GM12878 (cell line): ENCODE results near the gene NR3C1. TPM values are rescaled to one million over a fixed set of nuclear protein-coding genes. Genes with fewer than 3 reads are reported as not detected.

Experiments used
- ATAC-seq: fragments of 200-7000 bp; cut with Tn5 transposase; 3 replicates; pipeline ENCODE4 v1.9.1; 2020; ENCODE audit warnings: mild to moderate bottlenecking, moderate library complexity
- BruUV-seq: library from RNA; stranded (reverse); fragments of 400-500 nt; replicated peaks from 2 replicates; lab custom pipeline; 2021; lab: Mats Ljungman, UMichigan
- CTCF ChIA-PET: fragments of 300-600 bp; sonication (Branson Sonifier 250); formaldehyde crosslinking; extraction: SDS; loops from one replicate; lab custom pipeline; 2021; ENCODE audit warnings: inconsistent platforms; lab: Yijun Ruan, JAX
- POLR2A ChIA-PET: fragments of 350-600 bp; formaldehyde crosslinking; extraction: SDS; loops from one replicate; lab custom pipeline; 2021; ENCODE audit warnings: inconsistent platforms; lab: Charles Lee
- RAD21 ChIA-PET: fragments of 300-600 bp; sonication (Branson Sonifier 250); formaldehyde crosslinking; loops from one replicate; lab custom pipeline; 2023; ENCODE audit warnings: antibody characterized with exemption; ENCODE audit not compliant: unreplicated experiment; lab: Charles Lee
- SMC1A ChIA-PET: fragments of 300-600 bp; sonication (Branson Sonifier 250); formaldehyde crosslinking; loops from one replicate; lab custom pipeline; 2023; ENCODE audit not compliant: unreplicated experiment, uncharacterized antibody; lab: Charles Lee
- DNase-seq: peaks from one replicate; pipeline ENCODE4 v3.0.0-alpha.2; 2011; ENCODE audit warnings: low read depth, low spot score
- FAIRE-seq: peaks from 3 replicates; lab custom pipeline; 2011; peaks lifted over from hg19 to GRCh38; lab: Jason Lieb, UNC
- H2AFZ ChIP-seq: 2 replicates; pipeline ENCODE4 v1.6.0; 2011; ENCODE audit warnings: low read depth, low read length, control low read depth; ENCODE audit not compliant: control insufficient read depth
- H3K27ac ChIP-seq: 2 replicates; pipeline ENCODE4 v1.5.1; 2011; ENCODE audit warnings: control low read depth; ENCODE audit not compliant: control insufficient read depth, insufficient read depth
- H3K27me3 ChIP-seq, 2 experiments: replicated peaks in 1 of 2; 2 replicates each; pipeline versions ENCODE4 v1.6.0 to v1.6.1; 2011; ENCODE audit warnings: low read length in 1 of 2; ENCODE audit not compliant: control insufficient read depth in 2 of 2, insufficient read depth in 2 of 2
- H3K36me3 ChIP-seq, 2 experiments: 2 replicates each; pipeline ENCODE4 v1.5.1; 2011; ENCODE audit warnings: low read length in 1 of 2; ENCODE audit not compliant: control insufficient read depth in 2 of 2, insufficient read depth in 2 of 2
- H3K4me1 ChIP-seq: 2 replicates; pipeline ENCODE4 v1.6.1; 2011; ENCODE audit warnings: mild to moderate bottlenecking, low read length, moderate library complexity, mixed read lengths; ENCODE audit not compliant: control insufficient read depth, insufficient read depth
- H3K4me2 ChIP-seq: 2 replicates; pipeline ENCODE4 v1.6.0; 2011; ENCODE audit warnings: control low read depth; ENCODE audit not compliant: control insufficient read depth, insufficient read depth
- H3K4me3 ChIP-seq: fragments of 200-600 bp; sonication (generic); 2 replicates; pipeline ENCODE4 v1.5.1; 2016
- H3K79me2 ChIP-seq: 2 replicates; pipeline ENCODE4 v1.6.0; 2011; ENCODE audit warnings: low read length; ENCODE audit not compliant: control insufficient read depth, insufficient read depth
- H3K9ac ChIP-seq: 2 replicates; pipeline ENCODE4 v1.8.0; 2011; ENCODE audit warnings: low read length, control low read depth, mixed read lengths; ENCODE audit not compliant: control insufficient read depth, insufficient read depth
- H3K9me3 ChIP-seq: replicated peaks from 3 replicates; pipeline ENCODE4 v1.5.1; 2011; ENCODE audit warnings: mild to moderate bottlenecking, low read length; ENCODE audit not compliant: control insufficient read depth, insufficient read depth
- H4K20me1 ChIP-seq: 2 replicates; pipeline ENCODE4 v1.6.0; 2011; ENCODE audit not compliant: control insufficient read depth, insufficient read depth
- BCL3 ChIP-seq: IDR thresholded peaks from 2 replicates; pipeline ENCODE4 v1.6.1; 2011; ENCODE audit warnings: borderline replicate concordance, low read depth, mild to moderate bottlenecking, moderate library complexity, low read length; ENCODE audit not compliant: insufficient read depth, poor library complexity, severe bottlenecking
- CEBPB ChIP-seq, 2 experiments: fragments of 150-350 bp in 1 of 2; IDR thresholded peaks; 2 replicates each; pipeline ENCODE4 v1.6.1; 2012 to 2014; ENCODE audit warnings: low read depth in 2 of 2, low read length in 2 of 2, borderline replicate concordance in 1 of 2, inconsistent platforms in 1 of 2
- CREB1 ChIP-seq: IDR thresholded peaks from 2 replicates; pipeline ENCODE4 v1.6.1; 2012; ENCODE audit warnings: low read depth, mild to moderate bottlenecking, inconsistent platforms
- CREM ChIP-seq: IDR thresholded peaks from 2 replicates; pipeline ENCODE4 v1.6.1; 2014; ENCODE audit warnings: antibody characterized with exemption, low read depth
- EP300 ChIP-seq, 2 experiments: fragments of 150-350 bp in 1 of 2; IDR thresholded peaks; 2 replicates each; pipeline ENCODE4 v1.6.1; 2011 to 2012; ENCODE audit warnings: low read depth in 2 of 2, low read length in 2 of 2, borderline replicate concordance in 1 of 2, improper control_type of control experiment in 1 of 2, inconsistent platforms in 1 of 2; ENCODE audit not compliant: control insufficient read depth in 1 of 2
- FOS ChIP-seq: IDR thresholded peaks from 3 replicates; pipeline ENCODE4 v1.6.1; 2011; ENCODE audit warnings: borderline replicate concordance; ENCODE audit not compliant: insufficient read length; ENCODE audit errors: extremely low read depth
- GABPA ChIP-seq: IDR thresholded peaks from 2 replicates; pipeline ENCODE4 v1.6.1; 2014; ENCODE audit warnings: antibody characterized with exemption, low read depth, mild to moderate bottlenecking, inconsistent platforms
- HDAC2 ChIP-seq: fragments of 200-600 bp; sonication (generic); IDR thresholded peaks from 2 replicates; pipeline ENCODE4 v1.6.1; 2017
- IRF4 ChIP-seq: IDR thresholded peaks from 2 replicates; pipeline ENCODE4 v1.6.1; 2011; ENCODE audit warnings: low read depth, low read length
- JUNB ChIP-seq: IDR thresholded peaks from 2 replicates; pipeline ENCODE4 v1.6.1; 2016; ENCODE audit warnings: antibody characterized with exemption, mild to moderate bottlenecking
- PBX3 ChIP-seq: IDR thresholded peaks from 2 replicates; pipeline ENCODE4 v1.6.1; 2011; ENCODE audit warnings: mild to moderate bottlenecking, low read depth, low read length, moderate library complexity; ENCODE audit not compliant: insufficient replicate concordance
- RUNX3 ChIP-seq: IDR thresholded peaks from 2 replicates; pipeline ENCODE4 v1.6.1; 2012; ENCODE audit warnings: low read length, inconsistent platforms
- STAT1 ChIP-seq: fragments of 450-650 bp; conservative IDR thresholded peaks from 2 replicates; pipeline ENCODE4 v1.6.1; 2014; ENCODE audit warnings: antibody characterized with exemption, mild to moderate bottlenecking
- TCF12 ChIP-seq: IDR thresholded peaks from 2 replicates; pipeline ENCODE4 v1.6.1; 2011; ENCODE audit warnings: low read depth, mild to moderate bottlenecking, low read length
- TCF3 ChIP-seq: IDR thresholded peaks from 2 replicates; pipeline ENCODE4 v1.6.1; 2012; ENCODE audit warnings: low read depth, mild to moderate bottlenecking, low read length, borderline replicate concordance; ENCODE audit not compliant: insufficient read depth
- ZBED1 ChIP-seq: IDR thresholded peaks from 2 replicates; pipeline ENCODE4 v1.6.1; 2016; ENCODE audit warnings: borderline replicate concordance
- WGBS: methylation state at CpG from one replicate; pipeline ENCODE4 v1.1.6; 2016; ENCODE audit warnings: low lambda C conversion rate; ENCODE audit not compliant: insufficient replicate concordance, insufficient coverage; ENCODE audit errors: missing lambda C conversion rate; 5-methylcytosine and 5-hydroxymethylcytosine counted together
- in situ Hi-C: fragments of 300-500 bp; cut with MboI; formaldehyde crosslinking; loops from 9 replicates; pipeline ENCODE4 v1.14.3; 2018; ENCODE audit warnings: mixed read lengths
- intact Hi-C: fragments of 100-400 bp; cut with micrococcal nuclease; formaldehyde crosslinking; loops from one replicate; pipeline ENCODE4 v1.14.2; 2022; ENCODE audit not compliant: unreplicated experiment
- polyA plus RNA-seq, 11 experiments: library from polyadenylated mRNA; depleted of rRNA in 4 of 11; unstranded in 6 of 11; stranded (reverse) in 5 of 11; fragments of >200 nt; fragmentation: Nextera tagmentation in 4 of 11; fragmentation: Illumina TruSeq in 1 of 11; extraction: Ambion mirVana in 4 of 11; extraction: Trizol in 1 of 11; gene quantifications; 1 replicate in 1 of 11; 2 replicates in 10 of 11; pipeline versions ENCODE4 v1.2.1 to v1.2.3, GENCODE V29; 2011 to 2016; ENCODE audit warnings: inconsistent platforms in 2 of 11, missing spikeins in 2 of 11, low read depth in 1 of 11
- total RNA-seq, 4 experiments: library from RNA; depleted of rRNA in 3 of 4; stranded (reverse); fragments of >200 nt in 3 of 4; fragmentation: Illumina TruSeq in 1 of 4; extraction: Trizol in 1 of 4; gene quantifications; 2 replicates each; pipeline versions ENCODE4 v1.2.1 to v1.2.3, GENCODE V29; 2013 to 2021

The NR3C1 gene
- total and polyA plus RNA-seq, 10 of the 15 experiments (the other 5 are each of a cell fraction or from before 2014, with no cell fraction given), result 49.7 to 141 (median 109) TPM

- Histone ChIP-seq H3K36me3 (no peaks in the 10 kb centered on the region), H3K4me1 (peaks cover 13% of the 10 kb centered on the region; the same call in 1 of the 2 replicates), H4K20me1 (no peaks in the 10 kb centered on the region), H3K9ac (no peak overlapping the region), H3K27me3 (no peaks in the 10 kb centered on the region), H3K27ac (peak overlapping the region; percentile 68), H3K4me2 (peak overlapping the region; percentile 70), H3K9me3 (no peaks in the 10 kb centered on the region), H2AFZ (no peak overlapping the region; the same call in 1 of the 2 replicates), H3K79me2 (peaks cover 18% of the 10 kb centered on the region), H3K4me3 (no peak overlapping the region)
- 5% methylated on average over 9 of the region's 9 CpGs for whole genome bisulfite sequencing
- CTCF ChIA-PET, result interaction anchor here (0.6 to 2.1 kb wide), 10 partner anchors 8 to 398 kb away, joined by 3 to 8 read pairs (median 4); no protein-coding TSS in a partner anchor
- DNase-seq (no peak), ATAC-seq (peak; percentile 76), FAIRE-seq (peak; percentile 68)
- intact Hi-C loops (no loop called here), in situ Hi-C loops (no loop called here)
- POLR2A ChIA-PET, result interaction anchor here (0.6 to 3.2 kb wide), 4 partner anchors 8 to 22 kb away, joined by 4 to 25 read pairs (median 6); no protein-coding TSS in a partner anchor
- SMC1A ChIA-PET, result interaction anchor here (0.6 to 3.3 kb wide), 14 partner anchors 8 to 424 kb away, joined by 3 to 50 read pairs (median 4); no protein-coding TSS in a partner anchor
- RAD21 ChIA-PET, result interaction anchor here (0.9 to 2.2 kb wide), 11 partner anchors 9 to 428 kb away, joined by 3 to 32 read pairs (median 3); no protein-coding TSS in a partner anchor
- peak; percentile 33 for TF ChIP-seq BCL3
- 0 out of 4 replicates have a peak, but pooled peaks of 1 of the 2 experiments have one; percentile 11 for TF ChIP-seq EP300 (IDR thresholded peaks at IDR 0.05; ENCODE audit: borderline replicate concordance in 1 of 2, control insufficient read depth in 1 of 2, low read depth in 2 of 2, low read length in 2 of 2)
- peak; percentile 66; the same call in 1 of the 2 replicates for TF ChIP-seq IRF4
- no peak for TF ChIP-seq PBX3
- no peak for TF ChIP-seq STAT1
- TF ChIP-seq CEBPB (IDR thresholded peaks at IDR 0.05; ENCODE audit: borderline replicate concordance in 1 of 2, low read depth in 2 of 2, low read length in 2 of 2), result 0 out of 4 replicates have a peak, but pooled peaks of 1 of the 2 experiments have one; percentile 15
- TF ChIP-seq TCF3, result peak; percentile 85; the same call in 1 of the 2 replicates
- peak; percentile 40; the same call in 1 of the 2 replicates for TF ChIP-seq RUNX3
- TF ChIP-seq CREM, result peak; percentile 76
- no peak for TF ChIP-seq HDAC2
- TF ChIP-seq FOS, result no peak
- TF ChIP-seq JUNB, result peak; percentile 82
- peak; percentile 54; the same call in 1 of the 2 replicates for TF ChIP-seq CREB1
- peak; percentile 23; the same call in 1 of the 2 replicates for TF ChIP-seq GABPA
- peak; percentile 21; the same call in 1 of the 2 replicates for TF ChIP-seq ZBED1
- TF ChIP-seq TCF12, result peak; percentile 74
- BruUV-seq, result no TSS peak
Measured at GRCh38 chr5:143426437-143426991, 23.0 kb upstream of the NR3C1 start.
